HG03066 (cell line): Measurements from ENCODE around the gene OR11A1.

ENCODE experiments used
- ATAC-seq: cut with Tn5 transposase; IDR thresholded peaks from one replicate; pipeline ENCODE4 v1.9.1; 2021; ENCODE audit warnings: low read depth; ENCODE audit not compliant: unreplicated experiment

Gene OR11A1

DNA sequence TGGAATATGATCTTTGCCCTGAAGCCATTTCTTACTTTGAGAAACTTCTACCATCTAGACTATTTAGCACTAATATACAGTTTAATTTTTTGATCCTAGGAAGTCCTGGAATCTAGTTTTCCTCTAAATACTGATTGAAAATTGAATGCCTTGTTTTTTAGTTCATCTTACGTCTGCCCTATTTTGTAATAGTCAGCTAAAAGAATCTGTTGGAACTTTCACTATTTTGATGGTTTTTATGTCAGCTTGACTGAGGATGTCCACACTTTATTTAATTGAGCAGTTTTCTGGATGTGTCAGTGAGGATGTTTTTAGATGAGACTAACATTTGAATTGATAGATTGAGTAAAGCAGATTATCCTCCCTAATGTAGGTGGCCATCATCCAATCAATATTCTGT, 53.1 kb downstream of the OR11A1 start:
- ATAC-seq: no peak

DNA sequence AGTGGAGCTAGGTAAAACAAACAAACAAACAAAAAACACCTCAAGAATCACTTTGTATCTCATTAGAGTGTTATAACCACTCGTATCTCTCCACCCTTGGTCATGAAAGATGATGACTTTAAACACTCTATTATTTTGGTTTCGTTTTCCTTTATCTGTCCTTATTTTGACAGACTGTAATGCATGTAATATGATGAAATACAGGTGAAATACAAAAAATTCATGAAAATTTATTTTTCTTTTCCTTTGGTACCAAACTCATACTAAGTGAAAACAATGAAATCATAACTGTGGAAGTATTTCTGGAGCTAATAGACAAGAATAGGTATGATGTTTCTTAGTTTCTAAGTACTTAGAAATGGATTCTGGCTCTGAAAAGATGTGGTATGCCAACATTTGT, 57.3 kb downstream of the OR11A1 start:
- no peak for ATAC-seq

DNA sequence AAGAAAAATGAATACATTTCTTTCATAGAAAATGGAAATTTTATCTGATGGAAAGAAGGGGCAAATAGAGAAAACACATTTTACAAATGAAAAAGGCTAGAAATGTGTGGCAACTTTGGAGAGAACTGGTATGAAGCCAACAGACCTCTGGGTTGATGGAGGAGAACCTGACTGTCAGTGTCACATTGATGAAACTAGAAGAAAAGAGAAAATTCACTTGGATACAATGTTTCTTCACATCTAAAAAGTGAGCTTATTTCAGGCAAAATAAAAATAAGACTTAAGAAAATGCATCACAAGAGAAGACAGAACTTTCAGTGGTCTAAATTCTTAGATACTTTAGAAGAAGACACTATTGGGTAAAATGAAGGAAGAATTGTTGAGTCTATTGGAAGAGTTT, 61.5 kb downstream of the OR11A1 start, which contains the start of gene OR12D2:
Gene OR12D2, plus strand, starts transcription at position 301 of the 400 bp plus-strand sequence. CDS start 1,069 bp downstream, outside the sequence.
- no peak for ATAC-seq

DNA sequence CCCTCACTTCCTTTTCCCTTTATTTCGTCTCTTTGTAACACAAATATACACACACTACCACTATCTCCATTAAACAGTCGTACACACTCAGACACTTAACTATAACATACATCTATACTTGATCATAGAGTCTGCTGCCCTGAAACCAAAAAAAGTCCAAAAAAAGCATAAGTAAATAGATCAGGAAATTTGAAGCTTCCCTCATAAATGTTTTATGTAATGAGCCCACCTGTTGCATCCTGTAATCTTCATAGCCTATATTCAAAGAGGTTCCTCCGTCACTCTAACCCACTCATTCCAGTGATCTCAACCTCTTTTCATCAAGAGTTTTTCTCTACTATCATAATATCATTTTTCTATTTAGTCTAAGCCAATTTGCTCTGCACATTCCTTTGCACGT, 68.3 kb downstream of the OR11A1 start:
- no peak for ATAC-seq

DNA sequence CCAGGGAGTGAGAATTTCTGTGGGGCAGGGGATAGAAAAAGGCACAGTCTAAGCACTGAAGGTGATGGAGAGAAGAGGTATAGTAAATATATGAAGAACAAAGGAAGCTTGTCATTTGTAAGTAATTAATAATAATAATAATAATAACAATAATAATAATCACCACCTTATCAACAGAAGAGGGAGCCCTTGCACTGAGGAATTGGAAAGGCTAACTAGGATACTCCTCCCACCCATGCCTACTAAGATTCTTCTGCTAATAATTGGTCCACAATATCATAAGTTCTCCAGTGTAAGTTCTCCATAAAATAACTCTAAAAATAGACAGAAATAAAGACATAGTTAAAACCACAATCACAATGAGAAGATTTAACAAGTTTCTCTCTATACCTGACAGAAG, 80.9 kb downstream of the OR11A1 start:
- ATAC-seq: no peak
